MG63 (cell line): ENCODE data around the gene GLT8D1. TPM values are rescaled to one million over a fixed set of nuclear protein-coding genes. Genes with fewer than 3 reads are reported as not detected.
"Not testable (repeated sequence)": the region's sequence is repeated elsewhere in the genome, so short reads cannot be mapped to it uniquely, and the experiment has no call there.

Experiments
- DNase-seq: peaks from one replicate; pipeline ENCODE4 v3.0.0-alpha.2; 2020
- H3K27me3 ChIP-seq: fragments of 250-450 bp; sonication (Bioruptor Pico); 2 replicates; pipeline ENCODE4 v1.5.1; 2020; ENCODE audit warnings: mild to moderate bottlenecking, moderate library complexity
- H3K36me3 ChIP-seq: fragments of 250-450 bp; sonication (Bioruptor Pico); 2 replicates; pipeline ENCODE4 v1.5.1; 2020; ENCODE audit warnings: mild to moderate bottlenecking, moderate library complexity
- H3K4me3 ChIP-seq: fragments of 250-450 bp; sonication (Bioruptor Pico); 2 replicates; pipeline ENCODE4 v1.5.1; 2020; ENCODE audit warnings: mild to moderate bottlenecking, moderate library complexity
- H3K9me3 ChIP-seq: fragments of 250-450 bp; sonication (Bioruptor Pico); 2 replicates; pipeline ENCODE4 v1.5.1; 2020; ENCODE audit warnings: mild to moderate bottlenecking, moderate library complexity
- total RNA-seq: library from RNA; depleted of rRNA; stranded (reverse); fragments of >200 nt; shearing (Covaris generic); gene quantifications from 2 replicates; pipeline ENCODE4 v1.2.3, GENCODE V29; 2014; ENCODE audit warnings: low replicate concordance

The GLT8D1 gene
- total RNA-seq, 1 experiment from 2014 or later, result 56.1 TPM

DNA sequence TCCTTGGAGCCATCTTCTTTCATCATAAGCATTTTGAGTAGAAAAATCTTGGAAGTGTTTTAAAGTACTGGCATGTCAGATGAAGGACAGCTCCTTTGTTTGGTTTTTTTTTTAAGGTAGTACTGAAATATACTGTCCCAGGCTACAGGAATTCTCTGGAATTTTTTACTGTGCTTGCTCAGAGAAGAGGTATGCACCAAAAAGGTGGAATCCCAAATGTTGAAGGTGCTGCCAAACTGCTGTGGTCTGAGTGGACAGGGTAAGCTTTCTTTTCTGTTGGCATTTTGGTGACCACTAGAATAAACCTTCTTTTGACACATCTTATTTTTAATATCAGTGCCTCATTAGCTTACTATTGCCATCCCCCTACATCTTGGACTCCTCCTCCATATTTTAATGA is 12.5 kb downstream of the GLT8D1 start:
- DNase-seq, result no peak
- Histone ChIP-seq H3K9me3 (no peaks in the 10 kb centered on the region), H3K4me3 (no peak overlapping the region), H3K27me3 (no peaks in the 10 kb centered on the region), H3K36me3 (peaks cover 90% of the 10 kb centered on the region)

- H3K9me3 ChIP-seq, result no peaks in the 10 kb centered on the region
- H3K27me3 ChIP-seq, result no peaks in the 10 kb centered on the region
- peaks cover 91% of the 10 kb centered on the region for H3K36me3 ChIP-seq
- DNase-seq, result no peak
- H3K4me3 ChIP-seq, result no peak overlapping the region
Measured at GRCh38 chr3:52690560-52690959, 15.0 kb downstream of the GLT8D1 start.

DNA sequence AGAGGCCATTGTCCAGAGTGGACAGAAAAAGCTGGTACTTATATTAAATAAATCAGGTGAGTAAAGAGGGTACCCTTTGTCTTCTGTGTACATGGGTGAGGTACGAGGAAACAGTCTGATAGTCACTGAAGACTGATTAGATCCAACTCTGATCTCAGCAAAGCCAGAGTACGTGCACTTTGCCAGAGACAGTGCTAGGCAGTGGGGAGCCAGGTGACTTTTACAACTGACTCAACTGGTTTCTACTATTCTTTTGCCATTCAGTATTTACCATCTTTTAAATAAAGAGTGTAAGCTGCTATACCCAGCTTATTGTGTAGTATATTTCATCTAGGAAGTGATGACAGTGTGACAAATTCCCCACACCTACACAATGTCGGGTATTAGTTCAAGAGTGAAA is 16.4 kb downstream of the GLT8D1 start:
- Histone ChIP-seq H3K9me3 (no peaks in the 10 kb centered on the region), H3K4me3 (no peak overlapping the region), H3K27me3 (no peaks in the 10 kb centered on the region), H3K36me3 (peaks cover 77% of the 10 kb centered on the region)
- DNase-seq, result no peak

DNA sequence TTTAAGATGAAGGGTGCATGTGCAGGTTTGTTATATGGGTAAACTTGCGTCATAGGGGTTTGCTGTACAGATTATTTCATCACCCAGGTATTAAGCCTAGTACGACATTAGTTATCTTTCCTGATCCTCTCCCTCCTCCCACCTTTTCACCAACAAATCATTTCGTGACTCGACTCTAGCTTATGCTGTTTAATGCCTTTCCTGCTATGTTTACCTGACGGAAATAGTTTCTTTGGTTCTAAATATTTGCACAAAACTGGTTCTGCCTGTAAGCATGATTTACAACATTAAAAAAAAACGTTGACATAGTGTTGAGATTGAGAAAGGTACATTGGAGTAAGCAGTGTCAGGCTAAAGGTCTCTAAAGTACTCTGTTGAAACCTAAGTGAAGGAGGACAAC is 17.3 kb downstream of the GLT8D1 start:
- peaks cover 69% of the 10 kb centered on the region for H3K36me3 ChIP-seq
- H3K9me3 ChIP-seq, result no peaks in the 10 kb centered on the region
- no peak for DNase-seq

GRCh38 chr3:52685709-52686691 is 19.6 kb downstream of the GLT8D1 start, which contains the start of the genes GNL3 and PBRM1:
GNL3 (plus strand) TSS chr3:52686032; CDS start chr3:52686093, 61 bp downstream.
PBRM1 (minus strand) TSS chr3:52685913.
- DNase-seq, result peak; percentile 93
- Histone ChIP-seq H3K36me3 (peaks cover 51% of the 10 kb centered on the region), H3K9me3 (no peaks in the 10 kb centered on the region), H3K27me3 (no peaks in the 10 kb centered on the region), H3K4me3 (peak within 1 kb of the TSS; percentile 95)

More for the DNA sequence above, 17.3 kb downstream of the GLT8D1 start:
- Histone ChIP-seq H3K27me3 (no peaks in the 10 kb centered on the region), H3K4me3 (no peak overlapping the region)

DNA sequence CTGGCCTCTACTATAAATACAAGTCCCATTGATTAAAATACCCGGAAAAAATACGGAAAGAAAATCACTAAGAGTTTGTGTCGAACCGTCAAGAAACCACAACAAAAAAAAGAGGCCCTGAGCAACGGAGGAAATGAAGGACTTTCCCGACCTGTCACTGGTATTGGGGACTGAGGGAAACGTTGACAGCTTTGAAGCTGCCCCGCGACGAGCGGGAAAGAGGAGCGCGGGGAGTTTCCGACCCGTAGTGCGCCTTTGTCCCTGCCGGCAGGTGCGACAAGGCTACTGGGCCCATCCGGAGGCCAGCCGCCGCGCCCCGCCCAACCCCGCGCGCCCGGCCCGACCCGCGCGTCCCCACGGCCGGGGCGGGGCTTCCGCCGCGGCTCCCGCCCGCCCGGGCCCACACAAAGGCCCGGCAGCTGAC is 20.3 kb downstream of the GLT8D1 start:
- no peaks in the 10 kb centered on the region for H3K27me3 ChIP-seq
- DNase-seq, result peak; percentile 73
- peaks cover 45% of the 10 kb centered on the region for H3K36me3 ChIP-seq
- peak overlapping the region; percentile 82 for H3K4me3 ChIP-seq
- no peaks in the 10 kb centered on the region for H3K9me3 ChIP-seq

DNA sequence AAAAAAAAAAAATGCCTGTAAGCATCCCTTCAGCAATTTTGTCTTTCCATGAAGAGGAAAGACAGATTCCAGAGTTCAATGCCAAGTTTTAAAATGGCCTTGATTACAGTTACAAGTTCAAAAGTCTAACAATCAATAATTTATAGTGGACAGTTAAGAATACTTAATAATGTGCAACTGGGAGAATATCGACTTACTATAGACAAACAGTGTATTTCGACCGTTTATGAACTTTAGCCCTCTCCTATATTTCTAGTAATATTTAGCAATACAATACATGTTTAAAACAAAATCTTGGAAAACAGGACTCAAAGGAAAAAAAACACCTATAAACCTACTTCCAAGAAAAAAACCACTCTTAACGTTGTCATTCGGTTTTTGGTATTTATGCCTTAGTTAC is 21.4 kb downstream of the GLT8D1 start:
- Histone ChIP-seq H3K36me3 (peaks cover 40% of the 10 kb centered on the region), H3K27me3 (no peaks in the 10 kb centered on the region), H3K4me3 (peak overlapping the region; percentile 82), H3K9me3 (no peaks in the 10 kb centered on the region)
- DNase-seq, result no peak

- Histone ChIP-seq H3K36me3 (peaks cover 40% of the 10 kb centered on the region), H3K4me3 (no peak overlapping the region), H3K27me3 (no peaks in the 10 kb centered on the region), H3K9me3 (no peaks in the 10 kb centered on the region)
- DNase-seq, result no peak
Measured at GRCh38 chr3:52683611-52684010, 22.0 kb downstream of the GLT8D1 start.

DNA sequence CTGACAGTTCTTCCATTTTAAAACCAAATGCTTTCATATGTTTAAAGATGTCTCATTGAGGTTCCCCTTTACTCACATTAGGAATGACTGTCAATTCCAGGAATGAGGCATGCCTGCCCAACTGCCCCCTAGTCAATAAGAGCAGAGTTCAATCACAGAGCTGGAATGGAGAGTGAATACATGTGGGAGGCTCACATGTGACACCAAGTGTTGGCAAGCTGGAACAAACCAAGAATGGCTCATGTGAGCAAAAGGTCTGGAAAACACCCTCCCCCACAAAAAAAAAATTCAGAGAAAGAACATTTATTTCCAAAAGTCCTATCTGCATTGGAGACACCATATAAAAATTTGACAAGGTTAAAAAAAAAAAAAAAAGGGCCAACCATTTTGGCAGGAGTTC is 23.6 kb downstream of the GLT8D1 start:
- H3K9me3 ChIP-seq, result no peaks in the 10 kb centered on the region
- H3K27me3 ChIP-seq, result no peaks in the 10 kb centered on the region
- peak; percentile 38 for DNase-seq
- H3K36me3 ChIP-seq, result peaks cover 32% of the 10 kb centered on the region
- H3K4me3 ChIP-seq, result no peak overlapping the region

- H3K36me3 ChIP-seq, result peaks cover 32% of the 10 kb centered on the region
- H3K4me3 ChIP-seq, result no peak overlapping the region
- DNase-seq, result no peak
Measured at GRCh38 chr3:52681596-52681995, 24.0 kb downstream of the GLT8D1 start.

GRCh38 chr3:52679811-52680210 is 25.8 kb downstream of the GLT8D1 start:
- H3K9me3 ChIP-seq, result no peaks in the 10 kb centered on the region
- H3K36me3 ChIP-seq, result peaks cover 32% of the 10 kb centered on the region
- no peaks in the 10 kb centered on the region for H3K27me3 ChIP-seq
- DNase-seq, result no peak
- no peak overlapping the region for H3K4me3 ChIP-seq

More at GRCh38 chr3:52681596-52681995, 24.0 kb downstream of the GLT8D1 start:
- no peaks in the 10 kb centered on the region for H3K27me3 ChIP-seq
- no peaks in the 10 kb centered on the region for H3K9me3 ChIP-seq

- DNase-seq, result no peak
- no peaks in the 10 kb centered on the region for H3K27me3 ChIP-seq
- no peak overlapping the region for H3K4me3 ChIP-seq
- H3K9me3 ChIP-seq, result no peaks in the 10 kb centered on the region
- H3K36me3 ChIP-seq, result peaks cover 34% of the 10 kb centered on the region
Measured at GRCh38 chr3:52679199-52679538, 26.4 kb downstream of the GLT8D1 start.

GRCh38 chr3:52678265-52679198 is 27.1 kb downstream of the GLT8D1 start:
- H3K4me3 ChIP-seq, result no peak overlapping the region
- H3K36me3 ChIP-seq, result peaks cover 34% of the 10 kb centered on the region
- DNase-seq, result no peak
- no peaks in the 10 kb centered on the region for H3K9me3 ChIP-seq
- no peaks in the 10 kb centered on the region for H3K27me3 ChIP-seq

DNA sequence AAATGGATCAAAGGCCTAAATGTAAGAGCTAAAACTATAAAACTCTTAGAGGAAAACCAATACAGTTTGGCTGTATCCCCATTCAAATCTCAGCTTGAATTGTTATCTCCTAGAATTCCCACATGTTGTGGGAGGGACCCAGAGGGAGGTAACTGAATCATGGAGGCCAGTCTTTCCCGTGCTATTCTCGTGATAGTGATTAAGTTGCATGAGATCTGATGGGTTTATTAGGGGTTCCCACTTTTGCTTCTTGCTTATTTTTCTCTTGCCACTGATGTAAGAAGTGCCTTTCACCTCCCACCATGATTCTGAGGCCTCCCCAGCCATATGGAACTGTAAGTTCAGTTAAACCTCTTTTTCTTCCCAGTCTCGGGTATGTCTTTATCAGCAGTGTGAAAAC is 29.4 kb downstream of the GLT8D1 start:
- H3K9me3 ChIP-seq, DNase-seq, H3K27me3 ChIP-seq, H3K4me3 ChIP-seq: not testable (repeated sequence)
- H3K36me3 ChIP-seq, result peaks cover 37% of the 10 kb centered on the region

- Histone ChIP-seq H3K36me3 (peaks cover 28% of the 10 kb centered on the region), H3K9me3 (no peaks in the 10 kb centered on the region), H3K27me3 (no peaks in the 10 kb centered on the region), H3K4me3 (no peak overlapping the region; the same call in 1 of the 2 replicates)
- no peak for DNase-seq
Measured at GRCh38 chr3:52671676-52672075, 33.9 kb downstream of the GLT8D1 start.

DNA sequence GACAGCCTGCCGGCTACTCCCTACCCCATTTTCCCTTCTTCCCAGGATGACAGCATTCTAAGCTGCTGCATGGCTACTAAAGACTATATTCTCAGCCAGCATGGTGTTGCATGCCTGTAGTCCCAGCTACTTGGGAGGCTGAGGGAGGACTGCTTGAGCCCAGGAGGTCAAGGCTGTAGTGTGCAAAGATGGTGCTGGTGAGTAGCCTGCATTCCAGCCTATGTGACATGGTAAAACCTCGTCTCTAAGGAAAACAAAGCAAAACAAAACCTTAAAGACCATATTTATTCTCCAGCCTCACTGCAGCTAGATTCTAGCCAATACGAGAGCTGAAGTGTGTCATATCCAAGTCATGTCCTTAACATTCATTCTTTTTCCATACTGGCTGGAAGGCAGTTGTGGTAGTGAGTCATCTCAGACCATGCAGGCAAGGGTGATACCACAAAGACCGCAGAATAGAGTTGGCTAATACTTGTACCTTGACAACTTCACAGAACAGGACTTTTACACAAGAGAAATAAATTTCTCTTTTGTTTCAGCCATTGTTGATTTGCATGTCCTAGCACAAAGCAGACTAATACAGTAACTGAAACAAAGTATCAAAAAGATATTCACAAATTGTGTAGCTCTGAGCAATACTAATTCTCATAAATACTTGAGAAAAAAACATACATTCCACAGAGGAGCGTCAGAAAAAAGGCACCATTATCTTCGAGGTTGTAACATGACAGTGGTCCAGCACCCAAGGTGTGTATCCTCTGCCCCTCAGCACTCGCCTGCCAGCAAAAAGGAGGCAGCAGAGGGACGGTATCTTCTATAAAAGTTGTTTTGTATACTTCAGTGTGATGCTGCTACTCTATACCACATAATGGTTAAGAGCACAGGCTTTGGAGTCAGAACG is 34.7 kb downstream of the GLT8D1 start:
- Histone ChIP-seq H3K4me3 (peak overlapping the region; percentile 8; the same call in 1 of the 2 replicates), H3K36me3 (peaks cover 27% of the 10 kb centered on the region), H3K9me3 (no peaks in the 10 kb centered on the region), H3K27me3 (no peaks in the 10 kb centered on the region)
- peak; percentile 83 for DNase-seq
